ENCODE measurements around the gene CBFA2T3. TPM values are rescaled to one million over a fixed set of nuclear protein-coding genes. Genes with fewer than 3 reads are reported as not detected.
A peak's percentile ranks its signal among the peaks of the same experiment; 100 is the strongest.

CBFA2T3 gene
- total and polyA plus RNA-seq, 2 of the 8 experiments (the other 6 are each of a cell fraction or from before 2014, with no cell fraction given), result 0.51 to 1.3 TPM

- H3K36me3 ChIP-seq (ENCODE audit: control insufficient read depth in 2 of 4, insufficient read depth in 4 of 4, low read length in 3 of 4), result no peaks in the 10 kb centered on the region
- no peak overlapping the region for H2BK20ac ChIP-seq (ENCODE audit: low read length)
- CTCF ChIA-PET (ENCODE audit: partially characterized antibody), result interaction anchor here (0.9 to 1.2 kb wide), 3 partner anchors 13 to 371 kb away, joined by 3 to 6 read pairs (median 3); no protein-coding TSS in a partner anchor
- peak overlapping the region; percentile 24; the same call in 1 of the 2 replicates for H2BK5ac ChIP-seq (ENCODE audit: low read depth, low read length)
- no peaks in the 10 kb centered on the region for H3K27me3 ChIP-seq (replicated peaks in 1 of 4; ENCODE audit: control insufficient read depth in 3 of 4, extremely low read depth in 1 of 4, insufficient read depth in 3 of 4, low read length in 3 of 4)
- H4K20me1 ChIP-seq (replicated peaks in 1 of 2; ENCODE audit: control insufficient read depth in 1 of 2, insufficient read depth in 2 of 2, low read length in 2 of 2), result no peaks in the 10 kb centered on the region
- POLR2A ChIA-PET (ENCODE audit: partially characterized antibody), result interaction anchor here (1.0 kb wide), 1 partner anchor 9 kb away, joined by 3 read pairs; no protein-coding TSS in a partner anchor
- H3K4me2 ChIP-seq (ENCODE audit: insufficient read depth in 1 of 2, low read depth in 2 of 2, low read length in 2 of 2), result no peak overlapping the region
- no peak overlapping the region for H2BK120ac ChIP-seq (replicated peaks; ENCODE audit: low read depth, low read length)
- no peaks in the 10 kb centered on the region for H3K79me1 ChIP-seq (ENCODE audit: low read depth, low read length)
- H3K4me3 ChIP-seq (ENCODE audit: extremely low read depth in 1 of 4, insufficient read depth in 2 of 4, low read depth in 3 of 4, low read length in 4 of 4), result no peak overlapping the region
- H3K56ac ChIP-seq (replicated peaks; ENCODE audit: insufficient read length, low read depth, low read length), result no peak overlapping the region
- peak overlapping the region; percentile 13; the same call in 1 of the 2 replicates for H3K18ac ChIP-seq (ENCODE audit: extremely low read depth, low read length)
- DNase-seq (ENCODE audit: low read depth in 1 of 2, low spot score in 2 of 2) (peak in 1 of 2 experiments; percentile 67), FAIRE-seq (no peak)
- peak overlapping the region; percentile 30; the same call in 1 of the 2 replicates for H2AK5ac ChIP-seq (ENCODE audit: low read depth, low read length)
- H3K4me1 ChIP-seq (replicated peaks in 1 of 4; ENCODE audit: control insufficient read depth in 3 of 4, insufficient read depth in 4 of 4, low read length in 3 of 4), result peaks cover 0 to 35% (median 18%) of the 10 kb centered on the region in 4 experiments; a peak in 5 of 7 replicates
- 78% methylated on average over 25 of the region's 26 CpGs; no CpG with 5 or more reads in 1 of the 2 experiments for WGBS, 2 experiments (ENCODE audit: extremely low coverage in 1 of 2, insufficient coverage in 1 of 2, insufficient read length in 1 of 2, insufficient replicate concordance in 2 of 2, low coverage in 1 of 2, low lambda C conversion rate in 2 of 2, missing lambda C conversion rate in 1 of 2)
- H2BK12ac ChIP-seq (ENCODE audit: low read depth, low read length), result peak overlapping the region; percentile 80; the same call in 1 of the 2 replicates
- no peak overlapping the region for H2AFZ ChIP-seq (ENCODE audit: low read length)
- H3K23ac ChIP-seq (ENCODE audit: insufficient read length), result no peak overlapping the region
- H2BK15ac ChIP-seq (ENCODE audit: low read length), result 0 out of 2 replicates have a peak overlapping the region, but pooled peaks have one; percentile 61
- no peak overlapping the region for H3K27ac ChIP-seq (ENCODE audit: low read depth, low read length)
- TF ChIP-seq, protein P1, sequence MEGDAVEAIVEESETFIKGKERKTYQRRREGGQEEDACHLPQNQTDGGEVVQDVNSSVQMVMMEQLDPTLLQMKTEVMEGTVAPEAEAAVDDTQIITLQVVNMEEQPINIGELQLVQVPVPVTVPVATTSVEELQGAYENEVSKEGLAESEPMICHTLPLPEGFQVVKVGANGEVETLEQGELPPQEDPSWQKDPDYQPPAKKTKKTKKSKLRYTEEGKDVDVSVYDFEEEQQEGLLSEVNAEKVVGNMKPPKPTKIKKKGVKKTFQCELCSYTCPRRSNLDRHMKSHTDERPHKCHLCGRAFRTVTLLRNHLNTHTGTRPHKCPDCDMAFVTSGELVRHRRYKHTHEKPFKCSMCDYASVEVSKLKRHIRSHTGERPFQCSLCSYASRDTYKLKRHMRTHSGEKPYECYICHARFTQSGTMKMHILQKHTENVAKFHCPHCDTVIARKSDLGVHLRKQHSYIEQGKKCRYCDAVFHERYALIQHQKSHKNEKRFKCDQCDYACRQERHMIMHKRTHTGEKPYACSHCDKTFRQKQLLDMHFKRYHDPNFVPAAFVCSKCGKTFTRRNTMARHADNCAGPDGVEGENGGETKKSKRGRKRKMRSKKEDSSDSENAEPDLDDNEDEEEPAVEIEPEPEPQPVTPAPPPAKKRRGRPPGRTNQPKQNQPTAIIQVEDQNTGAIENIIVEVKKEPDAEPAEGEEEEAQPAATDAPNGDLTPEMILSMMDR (IDR thresholded peaks at IDR 0.05; ENCODE audit: control extremely low read depth in 1 of 3, insufficient read depth in 1 of 3, low read depth in 1 of 3, low read length in 3 of 3), result 0 out of 4 replicates have a peak, but pooled peaks of 1 of the 3 experiments have one; percentile 2
- no peak for TF ChIP-seq SP1 (IDR thresholded peaks at IDR 0.05; ENCODE audit: low read depth, low read length)
- H4K91ac ChIP-seq (replicated peaks; ENCODE audit: insufficient read length, low read length), result peak overlapping the region; percentile 63
- H3K4ac ChIP-seq (replicated peaks; ENCODE audit: insufficient read length, low read depth, low read length), result no peak overlapping the region
- H4K8ac ChIP-seq (ENCODE audit: extremely low read depth, insufficient read depth, low read length), result peak overlapping the region; percentile 59; the same call in 1 of the 2 replicates
- H3K9ac ChIP-seq (replicated peaks in 1 of 4; ENCODE audit: extremely low read depth in 1 of 4, low read depth in 3 of 4, low read length in 3 of 4), result no peak overlapping the region
- H4K5ac ChIP-seq (ENCODE audit: insufficient read length, low read depth, low read length), result no peak overlapping the region
- H3K79me2 ChIP-seq (ENCODE audit: control insufficient read depth in 1 of 2, insufficient read depth in 2 of 2, low read length in 2 of 2), result no peaks in the 10 kb centered on the region
- no peaks in the 10 kb centered on the region for H3K9me3 ChIP-seq (ENCODE audit: insufficient read depth in 2 of 2, low read depth in 1 of 2, low read length in 1 of 2)
- no peaks in the 10 kb centered on the region for H3K23me2 ChIP-seq (ENCODE audit: low read depth, low read length)
- no peak overlapping the region for H3K14ac ChIP-seq (ENCODE audit: insufficient read length)
These were observed 54.7 kb downstream of the CBFA2T3 start for GRCh38 chr16:88922114-88922825.
